ENCODE data around the gene CRB1. TPM values are rescaled to one million over a fixed set of nuclear protein-coding genes. Genes with fewer than 3 reads are reported as not detected.

The CRB1 gene
- total RNA-seq, 1 donor: 0.09 TPM

DNA sequence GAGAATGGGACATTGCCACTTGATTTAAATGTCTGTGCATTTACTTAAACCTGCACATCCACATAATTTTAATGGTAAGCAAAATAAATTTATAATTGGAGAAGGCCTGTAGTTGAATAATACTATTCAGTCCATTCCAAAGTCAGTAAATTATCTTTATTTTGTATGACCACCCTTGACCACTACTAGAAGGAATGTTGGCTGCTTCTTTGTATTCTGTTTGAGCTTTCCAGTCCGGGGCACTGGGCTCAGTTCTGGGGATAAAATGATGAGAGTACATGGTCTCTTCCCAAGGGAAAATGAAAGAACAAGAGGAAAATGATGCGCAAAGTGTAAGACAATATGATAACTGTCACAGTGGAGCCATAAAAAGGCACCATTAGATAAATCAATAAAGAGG, 98.9 kb downstream of the CRB1 start:
- H3K4me3 ChIP-seq (ENCODE audit: low read depth, low read length): no peak overlapping the region
- no peak for DNase-seq (ENCODE audit: low read depth)
- TF ChIP-seq, protein P1, sequence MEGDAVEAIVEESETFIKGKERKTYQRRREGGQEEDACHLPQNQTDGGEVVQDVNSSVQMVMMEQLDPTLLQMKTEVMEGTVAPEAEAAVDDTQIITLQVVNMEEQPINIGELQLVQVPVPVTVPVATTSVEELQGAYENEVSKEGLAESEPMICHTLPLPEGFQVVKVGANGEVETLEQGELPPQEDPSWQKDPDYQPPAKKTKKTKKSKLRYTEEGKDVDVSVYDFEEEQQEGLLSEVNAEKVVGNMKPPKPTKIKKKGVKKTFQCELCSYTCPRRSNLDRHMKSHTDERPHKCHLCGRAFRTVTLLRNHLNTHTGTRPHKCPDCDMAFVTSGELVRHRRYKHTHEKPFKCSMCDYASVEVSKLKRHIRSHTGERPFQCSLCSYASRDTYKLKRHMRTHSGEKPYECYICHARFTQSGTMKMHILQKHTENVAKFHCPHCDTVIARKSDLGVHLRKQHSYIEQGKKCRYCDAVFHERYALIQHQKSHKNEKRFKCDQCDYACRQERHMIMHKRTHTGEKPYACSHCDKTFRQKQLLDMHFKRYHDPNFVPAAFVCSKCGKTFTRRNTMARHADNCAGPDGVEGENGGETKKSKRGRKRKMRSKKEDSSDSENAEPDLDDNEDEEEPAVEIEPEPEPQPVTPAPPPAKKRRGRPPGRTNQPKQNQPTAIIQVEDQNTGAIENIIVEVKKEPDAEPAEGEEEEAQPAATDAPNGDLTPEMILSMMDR (IDR thresholded peaks at IDR 0.05; ENCODE audit: insufficient read depth, low read length): no peak

DNA sequence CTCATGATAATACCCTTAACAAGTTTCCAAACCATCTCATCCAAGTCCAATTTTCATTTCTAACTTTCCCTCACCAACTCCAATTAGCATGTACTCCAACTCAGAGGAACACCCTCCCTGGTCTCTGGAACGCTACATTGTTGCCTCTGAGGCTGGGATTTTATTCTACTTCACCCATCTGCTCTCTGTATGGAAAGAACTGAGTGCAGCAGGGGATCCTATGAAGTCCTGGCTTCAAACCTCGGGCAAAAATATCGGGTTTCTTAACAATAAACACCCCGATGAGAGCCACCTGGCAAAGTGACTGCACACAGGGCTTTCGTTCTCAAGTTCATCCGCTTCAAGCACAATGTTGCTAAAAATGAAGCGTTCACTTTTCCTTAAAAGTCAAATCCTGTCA, 99.6 kb downstream of the CRB1 start:
- no peak for DNase-seq (ENCODE audit: low read depth)
- TF ChIP-seq, protein P1 (IDR thresholded peaks at IDR 0.05; ENCODE audit: insufficient read depth, low read length): no peak
- no peak overlapping the region for H3K4me3 ChIP-seq (ENCODE audit: low read depth, low read length)

DNA sequence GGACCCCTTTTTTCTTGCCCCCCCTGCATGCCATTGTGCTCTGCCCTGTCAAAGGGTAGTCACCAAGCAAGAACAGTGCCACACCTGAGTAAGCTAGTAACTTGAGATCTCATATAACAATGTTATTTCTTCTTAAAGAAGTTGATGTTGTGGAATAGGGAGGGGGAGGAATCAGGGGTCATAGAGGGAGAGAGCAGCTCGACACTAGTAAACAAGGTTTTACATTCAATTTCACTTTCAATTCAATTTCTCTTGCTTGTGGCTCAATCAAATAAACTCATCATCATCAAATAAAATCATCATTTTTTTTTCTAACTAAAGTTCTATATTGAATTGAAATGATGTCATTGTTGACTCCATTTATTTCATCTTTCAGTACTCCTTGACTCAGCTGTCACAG, 106.4 kb downstream of the CRB1 start:
- TF ChIP-seq, protein P1 (IDR thresholded peaks at IDR 0.05; ENCODE audit: insufficient read depth, low read length): no peak
- DNase-seq (ENCODE audit: low read depth): no peak

DNA sequence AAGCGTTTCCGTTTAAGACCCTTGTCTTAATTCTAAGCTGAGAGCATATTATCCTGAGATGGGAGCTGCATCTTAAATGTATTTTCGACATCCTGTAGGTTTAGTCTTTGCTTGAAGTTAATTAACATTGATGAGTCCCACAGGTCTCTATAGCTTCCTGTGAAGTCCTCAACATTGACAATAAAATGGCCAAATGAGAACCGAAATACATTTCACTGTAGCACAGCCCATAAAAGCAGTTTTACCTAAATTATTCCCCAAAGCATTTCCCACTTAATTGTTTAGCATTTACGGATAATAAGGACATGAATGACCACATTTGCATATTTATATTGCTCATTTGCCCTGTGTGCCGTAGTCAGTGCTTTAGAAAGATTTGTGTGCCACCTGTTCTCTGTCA, 116.4 kb downstream of the CRB1 start:
- no peak overlapping the region for H3K4me3 ChIP-seq (ENCODE audit: low read depth, low read length)
- TF ChIP-seq, protein P1 (IDR thresholded peaks at IDR 0.05; ENCODE audit: insufficient read depth, low read length): no peak
- DNase-seq (ENCODE audit: low read depth): no peak

More for the DNA sequence above, 106.4 kb downstream of the CRB1 start:
- no peak overlapping the region for H3K4me3 ChIP-seq (ENCODE audit: low read depth, low read length)

DNA sequence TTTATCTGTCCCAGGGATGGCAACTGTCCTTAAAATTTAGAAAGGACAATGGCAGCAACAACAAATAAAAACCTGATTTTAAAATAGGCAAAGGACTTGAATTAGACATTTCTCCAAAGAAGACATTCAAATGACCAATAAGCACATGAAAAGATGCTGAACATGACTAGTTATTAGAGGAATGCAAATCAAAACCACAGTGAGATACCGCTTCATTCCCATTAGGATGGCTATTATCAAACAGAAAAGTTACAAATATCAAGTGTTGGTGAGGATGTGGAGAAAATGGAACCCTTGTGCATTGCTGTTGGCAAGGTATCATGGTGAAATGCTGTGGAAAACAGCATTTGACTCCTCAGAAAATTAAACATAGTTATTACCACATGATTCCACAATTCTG, 120.7 kb downstream of the CRB1 start:
- H3K4me3 ChIP-seq (ENCODE audit: low read depth, low read length): no peak overlapping the region
- DNase-seq (ENCODE audit: low read depth): peak; percentile 8
- TF ChIP-seq, protein P1 (IDR thresholded peaks at IDR 0.05; ENCODE audit: insufficient read depth, low read length): no peak

DNA sequence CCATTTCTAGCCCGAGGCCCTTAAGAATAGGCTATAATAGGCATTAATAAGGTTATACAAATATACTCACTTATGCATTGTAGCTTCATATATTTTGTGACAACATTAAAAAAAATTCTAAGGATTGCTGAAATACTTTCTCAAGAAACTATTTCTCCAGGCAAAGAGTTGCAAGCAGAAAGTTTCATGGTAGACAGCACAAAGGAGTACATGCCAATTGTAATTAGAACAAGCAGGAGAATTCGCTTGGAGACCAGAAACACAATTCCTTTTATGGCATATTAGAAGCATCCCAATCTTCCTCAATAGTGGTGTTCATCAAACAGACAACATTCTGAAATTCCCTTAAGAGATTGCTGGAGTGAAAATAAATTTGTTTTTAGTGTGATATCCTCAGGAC, 122.8 kb downstream of the CRB1 start:
- no peak overlapping the region for H3K4me3 ChIP-seq (ENCODE audit: low read depth, low read length)
- TF ChIP-seq, protein P1 (IDR thresholded peaks at IDR 0.05; ENCODE audit: insufficient read depth, low read length): no peak
- DNase-seq (ENCODE audit: low read depth): no peak
